Peyer's patch (tissue), 4 donors: ENCODE data around the gene HTT.

Experiments
- POLR2A ChIP-seq, 2 donors: fragments of 450-650 bp; IDR thresholded peaks; one replicate each; pipeline ENCODE4 v1.5.1; 2017; ENCODE audit warnings: antibody characterized with exemption in 2 of 2, mild to moderate bottlenecking in 2 of 2, moderate library complexity in 2 of 2
- TF ChIP-seq, protein P1 (sequence below), 6 experiments: fragments of 450-650 bp in 4 of 6; fragments of 200-600 bp in 2 of 6; sonication (generic) in 1 of 6; IDR thresholded peaks; one replicate each; pipeline ENCODE4 v1.5.1; 2017 to 2019; ENCODE audit warnings: antibody characterized with exemption in 6 of 6, mild to moderate bottlenecking in 3 of 6, moderate library complexity in 1 of 6

GRCh38 chr4:3220476-3221183, 146.1 kb downstream of the HTT start:
- TF ChIP-seq, protein P1, sequence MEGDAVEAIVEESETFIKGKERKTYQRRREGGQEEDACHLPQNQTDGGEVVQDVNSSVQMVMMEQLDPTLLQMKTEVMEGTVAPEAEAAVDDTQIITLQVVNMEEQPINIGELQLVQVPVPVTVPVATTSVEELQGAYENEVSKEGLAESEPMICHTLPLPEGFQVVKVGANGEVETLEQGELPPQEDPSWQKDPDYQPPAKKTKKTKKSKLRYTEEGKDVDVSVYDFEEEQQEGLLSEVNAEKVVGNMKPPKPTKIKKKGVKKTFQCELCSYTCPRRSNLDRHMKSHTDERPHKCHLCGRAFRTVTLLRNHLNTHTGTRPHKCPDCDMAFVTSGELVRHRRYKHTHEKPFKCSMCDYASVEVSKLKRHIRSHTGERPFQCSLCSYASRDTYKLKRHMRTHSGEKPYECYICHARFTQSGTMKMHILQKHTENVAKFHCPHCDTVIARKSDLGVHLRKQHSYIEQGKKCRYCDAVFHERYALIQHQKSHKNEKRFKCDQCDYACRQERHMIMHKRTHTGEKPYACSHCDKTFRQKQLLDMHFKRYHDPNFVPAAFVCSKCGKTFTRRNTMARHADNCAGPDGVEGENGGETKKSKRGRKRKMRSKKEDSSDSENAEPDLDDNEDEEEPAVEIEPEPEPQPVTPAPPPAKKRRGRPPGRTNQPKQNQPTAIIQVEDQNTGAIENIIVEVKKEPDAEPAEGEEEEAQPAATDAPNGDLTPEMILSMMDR (IDR thresholded peaks at IDR 0.05) = no peak
- TF ChIP-seq POLR2A (IDR thresholded peaks at IDR 0.05) = no peak
